BE2C (cell line): ENCODE results near the gene SLC8A1.

Experiments
- DNase-seq: peaks from one replicate; pipeline ENCODE4 v3.0.0-alpha.2; 2020
- H3K27me3 ChIP-seq: fragments of 250-450 bp; sonication (Bioruptor Pico); 2 replicates; pipeline ENCODE4 v1.5.1; 2020; ENCODE audit warnings: mild to moderate bottlenecking
- H3K36me3 ChIP-seq: fragments of 250-450 bp; sonication (Bioruptor Pico); 2 replicates; pipeline ENCODE4 v1.5.1; 2020; ENCODE audit warnings: mild to moderate bottlenecking
- H3K4me1 ChIP-seq: fragments of 250-450 bp; sonication (Bioruptor Pico); 2 replicates; pipeline ENCODE4 v1.5.1; 2020
- H3K4me3 ChIP-seq: 2 replicates; pipeline ENCODE4 v1.5.1; 2011; ENCODE audit warnings: low read depth, low read length
- H3K9me3 ChIP-seq: fragments of 250-450 bp; sonication (Bioruptor Pico); 2 replicates; pipeline ENCODE4 v1.5.1; 2020
- CTCF ChIP-seq: IDR thresholded peaks from 2 replicates; pipeline ENCODE4 v1.5.1; 2012; ENCODE audit warnings: mild to moderate bottlenecking, low read depth, low read length

The SLC8A1 gene

DNA sequence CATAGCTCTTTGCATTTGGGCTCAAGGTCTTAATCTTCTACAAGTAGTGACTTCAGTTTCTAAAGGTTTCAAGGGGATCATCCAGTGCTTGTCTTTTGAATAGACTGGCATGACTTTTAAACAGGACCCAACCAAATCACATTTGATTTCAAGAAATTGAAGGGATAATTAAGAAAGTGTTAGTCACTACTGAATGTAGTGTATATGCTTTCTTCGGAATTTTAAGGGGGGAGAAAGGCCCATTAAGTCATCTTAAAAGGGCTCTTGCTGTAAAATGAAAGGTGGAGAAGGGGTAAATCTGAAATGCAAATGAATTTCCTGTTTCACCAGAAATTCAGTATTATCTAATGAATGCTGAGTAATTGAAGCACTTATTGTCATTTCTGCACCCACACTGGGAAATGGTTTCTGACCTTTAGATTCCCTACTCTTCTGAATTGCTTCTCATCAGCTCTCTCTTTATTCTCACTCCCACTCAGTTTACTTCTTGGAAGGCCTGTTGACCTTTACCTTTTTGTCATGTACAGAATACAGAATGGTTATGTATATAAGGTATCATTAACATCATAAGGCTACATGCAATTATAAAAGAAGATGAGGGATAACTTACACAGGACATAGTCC, 241.4 kb downstream of the SLC8A1 start:
- Histone ChIP-seq H3K9me3 (no peaks in the 10 kb centered on the region), H3K4me1 (peaks cover 15% of the 10 kb centered on the region; the same call in 1 of the 2 replicates), H3K4me3 (no peak overlapping the region), H3K27me3 (no peaks in the 10 kb centered on the region), H3K36me3 (no peaks in the 10 kb centered on the region)
- no peak for DNase-seq
- TF ChIP-seq CTCF = no peak

DNA sequence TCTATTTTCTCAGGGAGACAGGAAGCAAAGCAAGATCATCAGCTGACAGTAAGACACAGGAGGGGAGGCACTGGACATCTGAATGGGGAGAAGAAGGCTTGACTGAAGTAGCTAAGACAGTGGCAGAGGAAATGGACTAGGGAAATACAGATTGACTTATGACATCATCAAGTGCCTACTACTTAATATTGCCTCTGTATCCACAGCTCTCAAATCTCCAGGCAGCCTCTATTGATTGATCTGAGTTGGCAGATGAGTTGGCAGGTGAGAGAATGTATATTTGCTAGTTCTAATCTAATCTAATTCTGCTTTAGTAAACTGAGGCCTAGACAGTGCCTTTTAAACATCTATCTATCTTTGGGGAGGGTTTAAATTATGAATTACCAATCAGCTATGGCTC, 242.1 kb downstream of the SLC8A1 start:
- Histone ChIP-seq H3K36me3 (no peaks in the 10 kb centered on the region), H3K27me3 (no peaks in the 10 kb centered on the region), H3K4me3 (no peak overlapping the region), H3K9me3 (no peaks in the 10 kb centered on the region), H3K4me1 (peaks cover 15% of the 10 kb centered on the region; the same call in 1 of the 2 replicates)
- DNase-seq = no peak
- no peak for TF ChIP-seq CTCF

DNA sequence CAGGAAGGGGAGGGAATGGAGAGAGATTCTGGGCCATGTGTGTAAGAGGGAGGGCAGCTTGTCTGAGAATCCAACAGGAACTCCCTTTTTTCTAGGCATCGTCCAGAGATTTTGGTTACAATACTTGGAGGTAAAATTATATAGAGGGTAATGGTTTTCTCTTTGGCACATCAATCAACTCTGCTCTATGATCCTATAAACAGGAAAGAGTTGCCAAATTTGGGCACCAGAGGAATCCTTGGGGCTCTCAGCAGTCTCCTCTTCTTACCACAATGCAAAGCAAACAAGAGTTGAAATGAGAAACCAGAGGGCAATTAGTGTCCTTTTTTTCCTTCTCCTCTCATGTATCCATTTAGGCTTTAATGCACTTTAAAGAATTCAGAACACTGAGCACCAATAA, 243.4 kb downstream of the SLC8A1 start:
- no peak overlapping the region for H3K4me3 ChIP-seq
- no peak for TF ChIP-seq CTCF
- H3K27me3 ChIP-seq = no peaks in the 10 kb centered on the region
- H3K4me1 ChIP-seq = peaks cover 14% of the 10 kb centered on the region
- no peaks in the 10 kb centered on the region for H3K9me3 ChIP-seq
- no peaks in the 10 kb centered on the region for H3K36me3 ChIP-seq
- DNase-seq = no peak

GRCh38 chr2:40204268-40204667, 247.6 kb downstream of the SLC8A1 start:
- Histone ChIP-seq H3K36me3 (no peaks in the 10 kb centered on the region), H3K9me3 (no peaks in the 10 kb centered on the region), H3K4me3 (no peak overlapping the region), H3K4me1 (peaks cover 30% of the 10 kb centered on the region), H3K27me3 (no peaks in the 10 kb centered on the region)
- TF ChIP-seq CTCF = no peak
- no peak for DNase-seq

DNA sequence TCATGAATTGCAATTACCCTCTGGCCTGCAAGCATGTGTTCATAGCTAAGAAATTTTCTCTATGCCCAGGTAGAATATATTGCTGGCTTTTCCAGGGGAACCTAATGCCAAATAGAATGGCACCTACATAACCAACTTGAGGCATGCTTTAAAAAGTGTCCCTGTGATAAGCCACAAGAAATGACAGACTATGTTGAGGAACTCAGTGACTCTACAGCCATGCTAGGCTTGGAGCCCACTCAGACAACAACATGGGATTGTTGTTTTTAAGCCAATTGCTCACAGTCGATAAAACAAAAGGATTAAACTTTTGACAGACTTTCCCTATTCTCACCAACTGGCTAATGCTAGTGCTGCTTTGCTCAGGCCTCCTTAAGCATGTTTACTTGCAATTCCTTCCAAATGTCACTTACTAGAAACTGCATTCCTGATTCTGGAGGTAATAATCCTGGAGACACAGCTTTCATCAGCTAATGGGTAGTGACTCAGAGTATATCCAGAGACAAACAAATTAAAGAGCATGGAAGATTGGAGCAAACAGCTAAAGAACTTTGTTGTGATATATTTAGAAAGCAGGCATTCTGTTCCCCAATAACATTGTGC, 249.0 kb downstream of the SLC8A1 start:
- H3K9me3 ChIP-seq = no peaks in the 10 kb centered on the region
- no peak for TF ChIP-seq CTCF
- H3K36me3 ChIP-seq = no peaks in the 10 kb centered on the region
- H3K27me3 ChIP-seq = no peaks in the 10 kb centered on the region
- H3K4me3 ChIP-seq = no peak overlapping the region
- DNase-seq = no peak
- H3K4me1 ChIP-seq = peaks cover 31% of the 10 kb centered on the region

GRCh38 chr2:40201425-40201824, 250.5 kb downstream of the SLC8A1 start:
- Histone ChIP-seq H3K4me1 (peaks cover 38% of the 10 kb centered on the region), H3K9me3 (no peaks in the 10 kb centered on the region), H3K36me3 (no peaks in the 10 kb centered on the region), H3K4me3 (no peak overlapping the region), H3K27me3 (no peaks in the 10 kb centered on the region)
- no peak for TF ChIP-seq CTCF
- no peak for DNase-seq
